H1 (cell line): ENCODE measurements around the gene HOXD11.
A peak's percentile ranks its signal among the peaks of the same experiment; 100 is the strongest.

ENCODE experiments used
- HDAC6 ChIP-seq: IDR thresholded peaks from one replicate; pipeline ENCODE4 v1.7.1; 2012; ENCODE audit warnings: low read depth, mild to moderate bottlenecking, inconsistent platforms, low read length, moderate library complexity
- POLR2AphosphoS5 ChIP-seq: IDR thresholded peaks from 2 replicates; pipeline ENCODE4 v1.6.1; 2011; ENCODE audit warnings: low read depth, low read length
- RNF2 ChIP-seq: fragments of 200-900, 300-1000 bp; sonication (generic); IDR thresholded peaks from 2 replicates; pipeline ENCODE4 v1.7.1; 2016; ENCODE audit warnings: borderline replicate concordance, low read depth, mild to moderate bottlenecking, antibody characterized with exemption, low read length; ENCODE audit not compliant: poor library complexity, severe bottlenecking; ENCODE audit errors: missing control alignments
- SP1 ChIP-seq: IDR thresholded peaks from 2 replicates; pipeline ENCODE4 v1.6.1; 2011; ENCODE audit warnings: low read depth, low read length
- YY1 ChIP-seq: IDR thresholded peaks from 2 replicates; pipeline ENCODE4 v1.6.1; 2011; ENCODE audit warnings: low read depth, mild to moderate bottlenecking, low read length
- TF ChIP-seq, protein P1 (sequence below), 3 experiments: IDR thresholded peaks; 1 replicate in 2 of 3; 2 replicates in 1 of 3; pipeline versions ENCODE4 v1.5.1 to v1.6.1; 2011; ENCODE audit warnings: low read length in 3 of 3, mild to moderate bottlenecking in 3 of 3, inconsistent platforms in 2 of 3, low read depth in 1 of 3, moderate library complexity in 1 of 3; ENCODE audit not compliant: insufficient read depth in 1 of 3; ENCODE audit errors: control extremely low read depth in 1 of 3

DNA sequence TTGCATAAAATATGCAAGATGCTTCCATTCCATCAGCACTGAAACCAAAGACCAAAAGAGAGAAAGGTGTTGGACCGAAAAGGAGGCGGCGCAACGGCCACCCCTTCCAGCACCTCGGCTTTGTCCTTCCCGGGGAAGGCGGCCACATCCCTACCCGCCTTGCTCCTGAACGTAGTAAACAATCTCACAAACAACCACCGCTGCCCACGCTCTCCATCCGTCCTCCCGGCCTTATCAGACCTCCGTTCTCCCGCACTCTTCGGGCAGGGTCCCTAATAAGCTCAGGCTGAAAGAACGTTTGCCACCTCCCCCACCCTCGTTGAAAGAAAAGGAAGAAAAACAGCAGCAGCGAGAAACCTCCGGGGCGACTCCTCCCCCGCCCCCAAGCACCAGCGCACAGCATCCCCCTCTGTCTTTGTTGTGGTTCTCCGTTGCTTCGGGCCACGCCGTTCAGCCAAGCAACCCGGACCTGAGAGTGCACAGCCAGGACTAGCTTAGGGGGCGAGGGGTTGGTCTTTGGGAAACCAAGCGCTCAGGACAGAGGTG is 27.7 kb upstream of the HOXD11 start:
- TF ChIP-seq SP1 (no peak), RNF2 (peak; percentile 55), POLR2AphosphoS5 (no peak), HDAC6 (no peak), YY1 (no peak)
- TF ChIP-seq, protein P1, sequence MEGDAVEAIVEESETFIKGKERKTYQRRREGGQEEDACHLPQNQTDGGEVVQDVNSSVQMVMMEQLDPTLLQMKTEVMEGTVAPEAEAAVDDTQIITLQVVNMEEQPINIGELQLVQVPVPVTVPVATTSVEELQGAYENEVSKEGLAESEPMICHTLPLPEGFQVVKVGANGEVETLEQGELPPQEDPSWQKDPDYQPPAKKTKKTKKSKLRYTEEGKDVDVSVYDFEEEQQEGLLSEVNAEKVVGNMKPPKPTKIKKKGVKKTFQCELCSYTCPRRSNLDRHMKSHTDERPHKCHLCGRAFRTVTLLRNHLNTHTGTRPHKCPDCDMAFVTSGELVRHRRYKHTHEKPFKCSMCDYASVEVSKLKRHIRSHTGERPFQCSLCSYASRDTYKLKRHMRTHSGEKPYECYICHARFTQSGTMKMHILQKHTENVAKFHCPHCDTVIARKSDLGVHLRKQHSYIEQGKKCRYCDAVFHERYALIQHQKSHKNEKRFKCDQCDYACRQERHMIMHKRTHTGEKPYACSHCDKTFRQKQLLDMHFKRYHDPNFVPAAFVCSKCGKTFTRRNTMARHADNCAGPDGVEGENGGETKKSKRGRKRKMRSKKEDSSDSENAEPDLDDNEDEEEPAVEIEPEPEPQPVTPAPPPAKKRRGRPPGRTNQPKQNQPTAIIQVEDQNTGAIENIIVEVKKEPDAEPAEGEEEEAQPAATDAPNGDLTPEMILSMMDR (IDR thresholded peaks at IDR 0.05; ENCODE audit: control extremely low read depth in 1 of 3, insufficient read depth in 1 of 3, low read depth in 1 of 3, low read length in 3 of 3): no peak
